HG02970 (cell line): ENCODE data around the gene UNC13D.
"Not testable (repeated sequence)": the region's sequence is repeated elsewhere in the genome, so short reads cannot be mapped to it uniquely, and the experiment has no call there.

ENCODE experiments used
- ATAC-seq: cut with Tn5 transposase; IDR thresholded peaks from one replicate; pipeline ENCODE4 v1.9.1; 2021; ENCODE audit warnings: mild to moderate bottlenecking, moderate library complexity, moderate number of reproducible peaks; ENCODE audit not compliant: unreplicated experiment, low FRiP score

UNC13D gene

DNA sequence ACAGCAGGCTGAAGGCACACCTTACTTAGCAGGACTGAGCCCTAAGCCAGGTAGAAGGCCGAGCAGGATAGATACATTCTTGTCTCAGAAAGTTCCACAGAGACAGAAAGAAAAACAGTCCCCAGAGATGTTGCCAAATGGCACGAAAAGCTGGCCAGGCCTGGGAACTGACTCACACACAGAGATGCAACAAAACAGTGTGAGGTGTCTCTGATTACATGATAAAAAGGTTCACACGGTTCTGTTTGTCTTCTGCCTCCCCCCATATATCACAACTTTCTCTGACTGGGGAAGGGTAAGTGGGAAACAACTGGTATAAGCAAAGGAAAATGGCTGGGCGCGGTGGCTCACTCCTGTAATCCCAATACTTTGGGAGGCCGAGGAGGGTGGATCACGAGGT lies 9.2 kb upstream of the UNC13D start:
- ATAC-seq, result no peak

DNA sequence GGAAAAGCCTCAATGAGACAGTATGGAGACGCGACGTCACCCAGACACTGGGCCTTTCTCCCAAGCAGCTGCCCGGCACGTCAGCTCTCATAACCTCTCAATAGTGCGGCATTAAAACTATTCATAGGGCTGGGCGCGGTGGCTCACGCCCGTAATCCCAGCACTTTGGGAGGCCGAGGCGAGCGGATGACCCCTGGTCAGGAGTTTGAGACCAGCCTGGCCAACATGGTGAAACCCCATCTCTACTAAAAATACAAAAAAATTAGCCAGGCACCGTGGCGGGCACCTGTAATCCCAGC lies 7.4 kb upstream of the UNC13D start:
- not testable (repeated sequence) for ATAC-seq

DNA sequence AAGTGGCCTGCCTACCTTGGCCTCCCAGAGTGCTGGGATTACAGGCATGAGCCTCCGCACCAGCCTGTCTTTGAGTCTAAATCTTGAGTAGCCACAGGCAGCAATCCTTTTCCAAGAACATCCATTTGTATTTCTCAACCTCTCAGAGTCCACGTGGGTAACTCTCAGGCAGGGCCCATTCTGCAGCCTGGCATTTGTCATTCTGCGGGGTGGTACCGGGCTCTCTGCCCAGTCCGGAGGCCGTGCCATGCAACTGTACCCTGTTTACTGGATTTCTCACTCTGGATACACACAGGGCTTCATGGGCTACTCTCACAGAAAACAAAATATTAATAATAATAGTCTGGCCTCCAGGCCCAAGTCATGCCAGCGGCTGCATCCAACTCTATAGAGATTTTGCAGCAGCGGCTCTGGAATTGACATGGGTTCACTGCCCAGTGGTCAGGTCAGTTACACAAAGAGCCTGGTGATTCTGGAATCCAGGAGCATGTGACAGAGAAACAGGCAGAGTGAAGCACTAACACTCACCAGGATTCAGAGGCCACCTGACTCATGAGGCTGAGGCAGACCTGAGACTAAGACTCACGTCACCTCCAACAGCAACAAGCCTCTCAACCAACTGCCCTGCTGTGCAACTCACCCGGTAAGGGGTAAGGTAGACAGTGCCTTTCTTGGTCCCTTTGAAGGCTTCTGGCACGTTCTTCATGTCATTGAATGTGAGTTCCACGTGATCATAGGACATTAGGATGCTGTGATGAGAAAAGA lies 6.9 kb upstream of the UNC13D start:
- no peak for ATAC-seq

DNA sequence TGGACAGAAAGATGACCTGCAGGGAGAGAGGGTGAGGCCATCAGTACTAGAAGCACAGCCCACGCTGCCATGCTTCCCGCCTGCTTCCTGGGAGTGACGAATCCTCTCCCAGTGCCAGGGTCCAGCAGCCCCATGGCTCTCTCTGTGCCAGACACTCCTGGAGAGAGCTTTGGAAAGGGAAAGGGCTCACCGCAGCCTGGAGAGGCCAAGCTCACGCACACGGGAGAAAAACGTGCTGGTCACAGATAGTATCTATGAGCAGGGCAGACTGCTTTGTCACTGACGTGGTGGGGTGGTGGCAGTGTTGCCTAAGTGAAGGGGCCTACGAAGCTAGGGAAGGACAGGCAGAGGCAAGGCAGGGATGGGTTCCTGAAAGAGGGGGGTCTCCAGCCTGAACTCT lies 5.5 kb upstream of the UNC13D start:
- ATAC-seq, result no peak

DNA sequence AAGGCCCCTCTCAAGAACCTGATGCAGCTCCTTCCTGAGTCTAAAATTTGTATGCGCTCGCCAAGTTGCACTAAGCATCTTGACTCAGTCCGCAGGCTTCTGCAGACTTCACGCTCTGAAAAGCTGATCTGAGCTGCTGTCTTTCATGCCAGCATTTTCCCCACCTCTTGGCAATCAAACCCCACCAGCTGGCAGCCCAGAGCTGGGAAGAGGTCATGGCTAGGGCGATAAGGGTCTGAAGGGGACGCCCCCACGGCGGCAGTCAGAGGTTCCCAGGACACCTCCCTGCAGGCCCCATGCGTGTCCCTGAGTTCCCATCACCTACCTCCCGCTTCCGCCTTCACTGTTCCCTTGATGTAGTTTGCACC lies 5.1 kb upstream of the UNC13D start:
- no peak for ATAC-seq

DNA sequence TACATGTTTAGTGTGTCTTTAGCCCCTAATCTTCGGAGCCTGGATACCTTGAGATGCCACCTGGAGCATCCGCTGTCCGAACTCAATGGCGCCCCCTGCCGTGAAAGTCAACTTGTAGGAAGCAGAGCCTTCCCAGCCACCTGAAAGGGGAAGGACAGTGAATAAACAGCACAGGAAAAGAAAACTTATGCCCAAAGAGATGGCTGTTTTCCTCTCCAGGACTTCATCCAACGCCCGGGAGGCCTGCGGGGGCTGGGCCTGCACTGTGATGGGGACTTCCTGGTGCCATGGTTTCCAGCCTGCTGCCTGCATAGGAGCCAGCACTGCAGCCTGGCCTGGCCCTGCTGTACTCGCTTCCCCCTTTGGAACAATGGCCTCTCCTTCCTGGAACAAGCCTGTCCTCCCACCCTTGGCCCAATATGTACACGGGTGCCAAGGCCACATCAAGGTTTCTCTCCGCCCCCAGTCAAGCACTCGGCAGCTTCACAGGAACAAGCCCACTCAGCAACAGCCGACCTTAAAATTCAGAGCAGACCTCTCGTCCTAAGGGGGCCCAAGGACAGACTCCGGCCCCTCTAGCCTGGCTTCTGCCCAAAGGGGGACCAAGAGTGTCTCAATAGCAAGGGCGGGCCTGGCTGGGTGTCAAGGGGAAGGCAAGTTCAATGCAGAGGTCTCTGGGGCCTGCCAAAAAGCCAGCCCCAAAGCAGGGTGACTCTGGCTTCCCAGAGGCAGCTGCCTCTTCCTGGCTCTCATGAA lies 4.5 kb upstream of the UNC13D start:
- ATAC-seq, result no peak

DNA sequence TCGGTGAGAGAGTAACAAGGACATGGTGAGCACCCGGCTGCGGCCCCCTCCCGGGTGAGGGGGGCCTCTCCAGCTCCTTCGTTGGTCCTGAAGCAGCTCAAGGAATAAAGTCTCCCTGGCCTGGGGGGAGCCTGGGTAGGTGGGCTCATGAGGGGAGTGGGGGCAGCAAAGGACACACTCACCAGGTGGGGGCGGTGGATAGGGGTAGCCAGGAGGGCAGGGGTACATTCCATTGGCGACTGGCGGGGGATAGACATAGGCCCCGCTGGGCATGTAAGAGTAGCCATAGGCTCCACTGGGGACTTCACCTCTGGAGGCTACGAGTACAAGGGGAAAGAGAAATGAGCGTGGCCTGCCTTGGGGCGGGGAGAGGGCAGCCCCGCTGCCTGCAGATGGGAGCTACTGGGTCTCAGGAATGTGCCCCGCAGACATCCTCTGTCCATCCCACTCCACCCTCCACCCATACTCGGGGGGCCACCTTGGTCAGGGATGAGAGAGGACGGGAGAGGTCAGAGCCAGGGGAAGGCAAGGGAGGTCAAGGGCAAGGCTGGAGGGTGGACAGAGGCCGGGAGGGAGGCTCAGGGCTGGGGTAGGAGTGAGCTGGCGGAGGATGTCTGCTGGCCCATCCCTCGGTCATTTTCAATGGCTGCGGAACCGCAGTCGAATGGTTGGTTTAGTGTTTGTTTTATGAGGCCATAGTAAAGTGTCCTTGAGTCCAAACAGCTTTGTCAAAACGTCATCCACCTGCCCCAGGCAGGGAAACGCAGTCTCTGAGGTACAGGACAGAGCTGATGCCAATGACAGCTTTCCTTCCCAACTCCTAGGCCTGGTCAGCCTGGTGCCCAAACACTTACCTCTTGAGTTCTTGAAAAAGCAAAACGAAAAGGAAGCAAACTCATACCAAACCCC lies 3.7 kb upstream of the UNC13D start:
- no peak for ATAC-seq

DNA sequence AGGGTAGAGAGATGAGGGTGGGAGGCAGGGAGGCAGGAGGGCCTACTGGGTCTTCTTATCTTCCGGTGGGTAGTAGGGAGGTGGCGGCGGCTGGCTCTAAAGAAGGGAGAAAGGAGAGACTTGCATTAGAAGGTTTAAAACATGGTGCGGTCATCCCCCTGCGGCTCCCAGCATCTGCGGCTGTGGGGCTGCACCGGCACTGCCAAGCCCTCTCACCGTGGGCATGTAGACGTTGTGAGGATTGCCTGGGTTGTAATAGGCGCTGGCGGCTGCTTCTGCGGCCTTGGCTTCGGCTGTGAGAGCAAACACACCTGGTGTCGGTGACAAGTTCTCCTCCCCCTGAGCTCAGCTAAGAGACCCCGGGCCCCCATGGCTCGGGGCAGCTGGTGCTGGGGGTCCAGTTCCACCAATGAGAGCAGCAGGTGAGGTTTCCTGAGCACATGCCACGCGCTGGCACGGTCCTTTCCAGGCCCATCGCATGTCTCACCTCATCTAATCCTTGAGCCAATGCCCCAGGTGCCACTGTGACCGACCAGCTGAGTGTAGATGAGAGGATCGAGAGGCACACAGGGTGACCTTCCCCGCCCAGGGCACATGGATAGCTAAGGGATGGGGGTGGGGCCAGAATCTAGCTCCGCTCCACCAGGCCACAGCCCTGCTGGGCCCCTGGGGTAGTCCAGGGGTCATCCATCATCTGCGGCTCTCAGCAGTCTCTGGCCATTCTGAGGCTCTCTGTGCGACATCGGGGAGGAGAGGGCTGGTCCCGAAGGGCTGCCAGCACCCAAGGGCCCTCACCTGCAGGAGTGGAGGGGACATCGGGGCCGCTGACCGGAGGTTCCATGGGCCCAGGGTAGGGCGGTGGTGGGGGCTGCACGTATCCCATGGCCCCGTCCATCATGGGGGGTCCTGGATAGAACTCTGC lies 2.7 kb upstream of the UNC13D start:
- no peak for ATAC-seq

DNA sequence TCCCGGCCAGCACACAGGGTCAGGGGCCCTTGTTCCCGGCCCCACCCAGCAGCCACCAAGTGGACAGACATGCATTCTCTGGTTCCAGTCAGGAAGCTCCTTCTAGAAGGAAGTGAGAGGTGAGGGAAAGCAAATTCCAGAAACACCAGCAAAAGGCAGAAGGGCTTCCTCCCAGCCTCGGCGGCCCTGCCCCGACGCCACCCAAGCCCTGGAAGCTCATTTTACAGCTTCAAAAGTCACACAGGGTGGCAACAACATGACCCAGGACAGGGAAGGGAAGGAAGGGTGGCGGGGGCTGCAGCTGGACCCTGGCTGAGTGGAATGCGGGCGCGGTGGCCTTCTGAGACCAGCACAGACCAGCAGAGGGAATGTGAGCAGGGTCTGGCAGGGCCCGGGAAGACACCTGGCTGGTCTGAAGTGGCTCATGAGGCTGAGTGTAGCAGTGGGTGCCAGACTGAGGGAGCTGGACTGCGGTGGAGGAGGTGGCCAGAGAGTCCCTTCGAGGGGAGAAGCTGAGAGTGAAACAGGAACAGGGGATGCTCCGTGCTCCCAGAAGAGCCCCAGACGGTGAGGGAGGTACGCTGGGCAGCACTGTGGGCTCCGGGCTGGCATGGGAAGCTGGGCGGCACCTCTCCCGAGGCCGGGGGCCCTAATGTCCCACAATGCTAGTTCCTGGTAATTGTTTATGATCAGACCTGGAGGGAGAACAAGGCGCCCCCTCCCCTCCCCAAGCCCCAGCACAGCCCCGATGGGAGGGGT lies 1.9 kb upstream of the UNC13D start:
- ATAC-seq, result no peak

DNA sequence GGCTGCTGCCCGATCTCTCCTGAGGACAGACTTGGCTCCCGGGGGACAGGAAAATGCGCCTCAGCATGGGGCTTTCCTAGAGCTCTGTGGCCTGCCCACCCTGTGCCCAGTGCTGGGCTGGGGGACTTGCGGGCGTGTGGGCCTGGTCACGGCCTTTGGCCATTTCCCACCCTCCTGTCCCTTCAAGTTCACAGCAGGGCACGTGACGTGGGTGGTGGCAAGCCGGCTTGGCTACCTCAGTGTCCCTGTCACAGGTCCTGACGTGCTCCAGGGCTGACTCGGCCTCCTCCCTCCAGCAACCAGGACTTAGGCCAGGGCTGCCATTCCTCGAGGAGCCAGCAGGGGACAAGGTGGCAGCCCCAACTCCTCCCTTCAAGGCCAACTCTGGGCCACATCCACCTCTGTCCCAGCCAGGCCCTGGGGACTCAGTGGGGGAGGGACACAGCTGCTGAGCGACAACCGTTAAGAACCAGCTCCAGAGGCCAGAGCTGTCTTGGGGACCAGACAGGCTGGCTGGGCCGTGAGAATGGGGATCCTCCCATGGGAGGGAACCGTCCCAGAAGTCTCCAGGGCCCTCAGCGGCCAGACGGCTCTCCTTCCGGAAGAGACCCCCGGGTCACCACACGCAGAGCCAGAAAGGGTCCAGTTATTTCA lies 981 bp upstream of the UNC13D start:
- ATAC-seq, result peak; percentile 50

DNA sequence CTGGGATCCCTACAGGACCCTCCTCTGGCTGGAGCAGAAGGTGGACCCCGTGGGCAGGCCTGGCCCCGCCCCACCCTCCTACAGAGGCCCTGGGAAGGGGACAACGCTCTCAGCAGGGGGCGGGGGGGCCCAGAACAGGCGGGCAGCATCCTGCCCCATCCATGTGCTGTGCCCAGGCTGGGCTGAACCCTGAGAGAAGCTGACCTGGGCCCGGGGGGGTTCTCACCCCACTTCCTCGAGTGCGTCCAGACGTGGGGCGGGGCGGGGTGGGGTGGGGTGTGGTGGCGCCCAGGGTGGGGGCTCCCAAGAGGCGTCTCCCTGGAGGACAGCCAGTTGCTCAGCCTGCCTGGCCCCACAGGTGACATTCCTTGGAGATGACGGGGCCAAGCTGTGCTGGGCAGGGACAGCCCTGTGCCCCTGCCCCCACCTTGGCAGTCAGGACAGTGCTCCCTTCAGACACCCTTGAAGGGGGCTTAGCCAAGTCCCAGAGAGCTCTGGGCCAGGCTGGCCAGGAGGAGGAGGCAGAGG lies 390 bp upstream of the UNC13D start:
- ATAC-seq, result peak; percentile 8

DNA sequence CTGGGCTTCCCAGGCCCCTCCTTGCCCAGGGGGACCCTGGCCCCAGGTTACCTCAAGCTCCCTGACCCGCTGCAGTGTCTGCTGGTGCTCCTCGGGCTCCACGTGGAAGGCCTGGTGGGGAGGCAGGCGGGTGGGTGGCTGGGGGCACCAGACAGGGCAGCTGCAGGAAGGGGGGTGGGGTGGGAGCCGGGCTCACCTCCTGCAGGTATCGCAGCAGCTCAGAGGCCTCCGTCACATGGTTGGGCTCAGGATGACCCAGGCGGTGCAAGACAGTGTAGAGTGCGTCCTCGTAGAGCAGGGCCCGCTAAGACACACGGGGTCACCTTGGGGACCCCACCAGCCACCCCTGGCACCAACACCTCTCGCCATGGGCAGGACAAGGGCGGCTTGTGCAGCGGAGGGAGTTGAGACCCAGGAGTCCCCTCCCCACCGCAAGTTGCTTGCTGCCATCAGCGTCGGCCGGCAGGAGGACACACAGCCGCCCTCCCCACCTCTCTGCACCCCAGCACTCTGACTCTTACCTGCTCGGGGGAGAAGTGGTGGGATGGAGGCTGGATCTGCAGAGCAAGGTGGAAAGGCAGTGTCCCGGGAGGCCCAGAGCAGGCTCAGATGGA lies 1.1 kb downstream of the UNC13D start:
- no peak for ATAC-seq

DNA sequence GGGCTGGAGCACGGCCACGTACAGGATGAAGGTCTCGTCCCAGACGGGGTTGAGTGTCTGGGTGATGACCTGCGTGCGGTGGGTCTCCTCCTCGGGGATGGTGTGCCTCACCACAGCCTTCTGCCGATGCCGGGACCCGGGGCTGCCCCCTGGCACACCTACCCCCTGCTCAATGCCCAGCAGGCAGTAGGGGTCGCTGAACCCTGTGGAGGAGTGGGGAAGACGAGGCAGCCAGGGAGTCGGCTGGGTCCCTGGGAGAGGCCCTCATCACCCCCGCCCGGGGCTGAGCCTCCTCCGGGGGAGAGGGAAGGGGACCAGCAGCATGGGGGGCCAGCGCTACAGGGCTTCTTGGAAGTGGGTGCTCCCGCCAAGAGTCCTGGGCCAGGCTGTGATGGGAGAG lies 1.8 kb downstream of the UNC13D start:
- ATAC-seq, result no peak

DNA sequence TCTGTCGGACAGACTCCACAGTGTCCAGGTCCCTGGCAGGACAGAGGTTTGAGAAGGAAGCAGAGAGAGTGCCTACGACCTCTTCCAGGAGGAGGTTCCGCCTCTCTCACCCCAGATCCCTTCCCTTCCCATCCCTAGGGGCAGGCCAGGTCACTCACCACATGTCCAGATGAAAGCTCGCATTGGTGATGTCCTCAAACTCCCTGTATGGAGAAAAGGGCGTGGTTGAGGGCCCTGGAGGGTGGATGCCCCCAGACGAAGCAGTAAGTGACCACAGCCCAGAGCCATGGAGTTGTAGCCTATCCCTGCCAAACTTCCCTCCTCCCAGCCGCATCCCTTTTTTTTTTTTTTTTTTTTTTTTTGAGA lies 3.4 kb downstream of the UNC13D start:
- no peak for ATAC-seq

DNA sequence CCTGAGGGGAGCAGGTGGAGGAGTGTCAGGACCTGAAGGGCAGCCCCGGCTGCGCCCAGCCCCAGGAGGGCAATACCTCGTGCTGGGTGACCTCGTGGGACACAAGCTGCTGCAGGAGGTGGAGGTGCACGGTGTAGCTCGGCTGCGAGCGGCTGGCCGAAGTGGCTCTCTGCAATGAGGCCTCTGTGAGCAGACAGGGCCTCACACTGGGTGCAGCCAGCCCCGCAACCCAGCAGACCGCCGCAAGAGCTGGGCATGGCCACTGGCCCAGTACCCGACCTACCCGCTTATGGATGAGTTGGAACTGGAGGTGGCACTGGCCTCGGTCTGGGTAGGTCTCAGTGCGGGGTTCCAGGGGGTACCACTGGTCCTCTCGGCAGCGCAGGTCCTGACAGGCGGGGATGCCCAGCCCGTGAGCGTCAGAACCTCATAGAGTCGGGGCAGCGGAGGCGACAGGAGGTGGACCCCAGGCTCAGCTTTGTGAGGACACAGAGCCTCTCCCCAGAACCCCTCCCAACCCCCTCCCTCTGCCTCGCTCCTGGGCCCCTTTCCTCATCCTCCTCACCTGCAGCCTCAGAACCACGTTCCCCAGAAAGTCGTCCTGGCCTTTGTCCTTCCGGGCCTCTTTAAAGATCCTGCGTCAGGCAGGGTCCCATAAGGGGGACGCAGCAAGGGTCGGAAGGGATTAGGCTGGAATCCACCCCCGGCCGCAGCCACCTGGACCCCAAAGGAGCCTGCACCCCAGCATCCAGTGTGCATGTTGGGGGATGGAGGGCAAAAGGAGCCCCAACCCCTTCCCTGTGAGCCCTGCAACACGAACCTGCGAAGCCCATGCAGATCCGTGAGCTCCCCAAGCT lies 4.0 kb downstream of the UNC13D start:
- no peak for ATAC-seq

DNA sequence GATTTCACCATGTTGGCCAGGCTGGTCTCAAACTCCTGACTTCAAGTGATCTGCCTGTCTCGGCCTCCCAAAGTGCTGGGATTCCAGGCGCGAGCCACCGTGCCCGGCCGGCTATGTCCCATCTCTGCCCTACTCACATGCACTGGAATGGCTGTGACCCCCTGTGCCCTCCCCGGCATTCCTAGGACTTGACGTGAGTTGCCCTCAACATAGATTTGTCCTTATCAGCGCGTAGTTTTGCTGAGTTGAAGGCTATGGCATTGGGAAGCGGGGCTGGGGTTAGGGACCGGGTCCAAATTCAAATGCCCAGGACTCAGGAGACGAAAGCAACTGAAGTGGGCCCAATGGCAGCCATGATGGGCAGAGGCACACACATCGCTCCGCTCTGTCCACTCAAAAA lies 5.8 kb downstream of the UNC13D start:
- no peak for ATAC-seq

DNA sequence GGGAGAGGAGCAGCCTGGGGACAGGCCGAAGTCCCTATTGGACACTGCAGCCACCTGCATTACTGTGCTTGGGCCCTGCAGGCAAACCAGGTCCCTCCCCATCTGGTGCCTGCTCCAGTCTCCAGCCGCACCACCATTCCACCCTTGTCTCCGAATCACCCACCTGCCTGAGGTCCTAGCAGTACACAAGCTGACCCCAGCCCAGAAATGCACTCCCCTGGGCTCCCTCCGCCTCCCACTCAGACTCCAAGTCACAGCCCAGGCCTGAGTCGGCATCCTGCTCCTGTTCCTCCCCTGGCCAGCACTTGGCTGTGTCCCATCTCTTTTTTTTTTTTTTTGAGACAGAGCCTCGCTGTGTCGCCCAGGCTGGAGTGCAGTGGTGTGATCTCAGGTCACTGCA lies 6.3 kb downstream of the UNC13D start:
- no peak for ATAC-seq

DNA sequence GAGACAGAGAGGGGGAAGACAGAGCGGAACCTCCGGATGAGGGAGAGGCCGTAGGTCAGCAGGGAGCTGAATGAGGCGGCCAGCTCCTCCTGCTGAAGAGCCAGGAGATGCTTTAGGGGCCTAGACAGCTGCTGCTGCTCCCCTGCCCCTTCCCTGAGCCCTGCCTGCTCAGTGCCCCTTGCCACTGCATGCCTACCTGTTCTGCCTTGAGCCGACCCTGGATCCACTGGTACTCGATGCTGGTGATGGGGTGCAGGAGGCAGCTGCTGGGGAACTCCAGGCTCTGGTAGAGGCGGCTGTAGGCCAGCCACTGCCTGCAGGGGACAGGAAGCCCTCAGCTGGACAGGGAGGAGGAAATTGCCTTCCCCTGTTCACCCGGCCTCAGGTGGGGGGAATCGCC lies 7.6 kb downstream of the UNC13D start:
- no peak for ATAC-seq
